ENCODE measurements around the gene UBA6. TPM values are rescaled to one million over a fixed set of nuclear protein-coding genes. Genes with fewer than 3 reads are reported as not detected.

The UBA6 gene
- total and polyA plus RNA-seq, 8 donors = 2.0 to 253 (median 11.7) TPM

DNA sequence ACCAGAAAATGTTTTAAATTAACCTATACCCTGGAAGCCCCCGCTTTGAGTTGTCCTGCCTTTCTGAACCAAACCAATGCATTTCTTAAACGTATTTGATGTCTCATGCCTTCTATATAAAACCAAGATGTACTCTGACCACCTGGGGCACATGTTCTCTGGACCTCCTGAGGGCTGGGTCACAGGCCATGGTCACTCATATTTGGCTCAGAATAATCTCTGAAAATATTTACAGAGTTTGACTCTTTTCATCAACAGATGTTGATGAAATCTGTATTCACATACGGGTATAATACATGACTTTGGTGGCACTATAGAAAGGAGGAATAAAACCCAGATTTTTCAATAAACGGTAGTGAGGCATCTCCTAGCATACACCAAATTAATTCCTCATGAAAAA, 86.8 kb downstream of the UBA6 start:
- intact Hi-C loops (cut with DNase I; ENCODE audit: low total_unique reads) = no loop called here
- 93 to 97% (median 95%) methylated on average over 4 of the region's 4 CpGs for WGBS, 5 donors
- DNase-seq = no peak
- Histone ChIP-seq H3K9me3 (peaks cover 0 to 24% (median 5%) of the 10 kb centered on the region in 4 donors), H3K36me3 (peaks cover 3 to 27% (median 26%) of the 10 kb centered on the region in 4 donors), H3K4me1 (no peaks in the 10 kb centered on the region), H3K4me3 (no peak overlapping the region), H3K27me3 (no peaks in the 10 kb centered on the region), H3K27ac (no peak overlapping the region)
- TF ChIP-seq POLR2AphosphoS5 (IDR thresholded peaks at IDR 0.05) = no peak
- no peak for TF ChIP-seq CTCF (IDR thresholded peaks at IDR 0.05)
- TF ChIP-seq POLR2A (IDR thresholded peaks at IDR 0.05) = no peak
- TF ChIP-seq EP300 (IDR thresholded peaks at IDR 0.05) = no peak

GRCh38 chr4:67608027-67608426, 92.9 kb downstream of the UBA6 start:
- no peak for TF ChIP-seq POLR2A (IDR thresholded peaks at IDR 0.05)
- no peak for TF ChIP-seq CTCF (IDR thresholded peaks at IDR 0.05)
- TF ChIP-seq EP300 (IDR thresholded peaks at IDR 0.05) = no peak
- no peak for TF ChIP-seq POLR2AphosphoS5 (IDR thresholded peaks at IDR 0.05)
- H3K27ac ChIP-seq = no peak overlapping the region
- no peaks in the 10 kb centered on the region for H3K4me1 ChIP-seq
- DNase-seq = no peak
- no peak overlapping the region for H3K4me3 ChIP-seq
- H3K27me3 ChIP-seq = no peaks in the 10 kb centered on the region
- intact Hi-C loops (cut with DNase I; ENCODE audit: low total_unique reads) = no loop called here
- no peaks in the 10 kb centered on the region for H3K36me3 ChIP-seq
- H3K9me3 ChIP-seq = peaks cover 0 to 20% (median 5%) of the 10 kb centered on the region in 4 donors
- 85 to 94% (median 86%) methylated on average over 4 of the region's 4 CpGs for WGBS, 5 donors

DNA sequence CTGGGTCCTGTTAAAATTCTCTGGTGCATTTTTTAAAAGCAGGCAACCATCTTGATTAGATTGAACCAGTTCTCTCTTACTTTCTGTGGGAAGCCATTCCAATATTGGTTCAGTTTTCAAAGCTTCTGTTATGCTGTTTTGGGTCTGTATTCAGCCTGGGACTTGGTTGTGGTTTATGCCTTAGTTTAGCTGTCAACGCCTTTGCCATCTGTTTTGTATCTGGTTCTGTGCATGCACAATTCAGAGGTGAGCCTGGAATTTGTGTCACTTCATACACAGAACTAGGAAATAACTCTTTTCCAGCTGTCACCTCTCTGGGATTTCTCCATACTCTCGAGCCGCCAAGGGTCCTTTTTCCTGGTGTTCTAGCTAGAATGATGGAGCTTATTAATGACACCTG, 96.2 kb downstream of the UBA6 start:
- TF ChIP-seq CTCF (IDR thresholded peaks at IDR 0.05) = no peak
- TF ChIP-seq POLR2AphosphoS5 (IDR thresholded peaks at IDR 0.05) = no peak
- H3K4me1 ChIP-seq = no peaks in the 10 kb centered on the region
- peaks cover 0 to 4% (median under 1%) of the 10 kb centered on the region in 4 donors for H3K9me3 ChIP-seq
- no peaks in the 10 kb centered on the region for H3K27me3 ChIP-seq
- intact Hi-C loops (cut with DNase I; ENCODE audit: low total_unique reads) = no loop called here
- no peak overlapping the region for H3K4me3 ChIP-seq
- WGBS, 5 donors = 80 to 84% (median 81%) methylated on average over 3 of the region's 3 CpGs
- H3K27ac ChIP-seq = no peak overlapping the region
- no peak for DNase-seq
- no peaks in the 10 kb centered on the region for H3K36me3 ChIP-seq

GRCh38 chr4:67604029-67604381, 97.0 kb downstream of the UBA6 start:
- Histone ChIP-seq H3K36me3 (no peaks in the 10 kb centered on the region), H3K9me3 (no peaks in the 10 kb centered on the region), H3K4me1 (no peaks in the 10 kb centered on the region), H3K4me3 (no peak overlapping the region), H3K27me3 (no peaks in the 10 kb centered on the region), H3K27ac (no peak overlapping the region)
- no peak for DNase-seq
- 65 to 84% (median 79%) methylated on average over 2 of the region's 2 CpGs for WGBS, 5 donors
- intact Hi-C loops (cut with DNase I; ENCODE audit: low total_unique reads) = no loop called here
- TF ChIP-seq POLR2AphosphoS5 (IDR thresholded peaks at IDR 0.05) (no peak), EP300 (IDR thresholded peaks at IDR 0.05) (no peak), POLR2A (IDR thresholded peaks at IDR 0.05) (no peak), CTCF (IDR thresholded peaks at IDR 0.05) (no peak)
